ENCODE measurements around the gene NREP.

Gene NREP

DNA sequence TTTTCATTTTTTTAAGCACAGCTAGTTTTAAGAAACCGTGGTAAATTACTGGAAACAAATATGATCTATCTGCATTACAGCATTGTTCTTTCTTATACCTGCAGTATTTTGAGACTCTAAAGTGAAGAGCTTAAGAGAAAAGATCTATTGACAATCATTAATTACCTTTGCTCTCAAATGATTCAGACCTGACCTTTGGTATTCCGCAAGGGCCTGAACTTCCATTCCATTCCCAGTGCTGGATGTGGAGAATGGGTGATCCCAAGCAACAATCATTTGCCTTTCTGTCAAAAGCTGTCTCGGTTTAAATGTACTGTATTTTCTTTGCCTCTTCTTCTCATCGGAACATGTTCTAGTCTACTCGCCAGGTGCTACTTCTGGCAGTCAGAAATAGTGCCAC is 18.9 kb downstream of the NREP start:
- no peak for TF ChIP-seq CTCF (IDR thresholded peaks at IDR 0.05)
- no peaks in the 10 kb centered on the region for H3K4me1 ChIP-seq (ENCODE audit: control insufficient read depth in 1 of 2, insufficient read depth in 1 of 2, low read depth in 1 of 2, low read length in 1 of 2)
- H3K9me3 ChIP-seq: no peaks in the 10 kb centered on the region
- no peak overlapping the region for H3K4me3 ChIP-seq (ENCODE audit: low read depth in 1 of 2, low read length in 1 of 2)
- peaks cover 8% of the 10 kb centered on the region for H3K36me3 ChIP-seq
- H3K27me3 ChIP-seq: no peaks in the 10 kb centered on the region
- no peak overlapping the region for H3K27ac ChIP-seq

DNA sequence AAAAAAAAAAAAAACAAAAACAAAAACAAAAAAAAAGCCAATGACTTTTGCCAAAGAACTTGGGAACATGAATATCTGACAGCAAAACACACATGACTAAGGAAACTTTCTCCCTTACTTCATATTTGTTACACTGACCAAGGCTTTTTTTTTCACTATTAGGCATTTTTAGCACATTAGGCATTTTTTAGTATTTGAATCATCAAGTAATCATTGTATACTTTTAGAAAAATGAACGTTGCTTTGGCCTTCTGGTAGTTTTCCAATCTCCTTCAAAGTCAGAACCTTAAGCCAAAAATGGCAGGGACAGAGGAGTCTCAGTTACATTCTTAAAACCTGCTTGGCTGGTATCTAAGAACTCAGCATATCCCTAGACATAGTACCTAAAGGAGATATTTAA is 19.3 kb downstream of the NREP start:
- peaks cover 8% of the 10 kb centered on the region for H3K36me3 ChIP-seq
- no peak overlapping the region for H3K27ac ChIP-seq
- no peaks in the 10 kb centered on the region for H3K27me3 ChIP-seq
- H3K9me3 ChIP-seq: no peaks in the 10 kb centered on the region
- no peak for TF ChIP-seq CTCF (IDR thresholded peaks at IDR 0.05)
- H3K4me3 ChIP-seq (ENCODE audit: low read depth in 1 of 2, low read length in 1 of 2): no peak overlapping the region
- H3K4me1 ChIP-seq (ENCODE audit: control insufficient read depth in 1 of 2, insufficient read depth in 1 of 2, low read depth in 1 of 2, low read length in 1 of 2): no peaks in the 10 kb centered on the region

GRCh38 chr5:111735583-111736270 is 21.3 kb downstream of the NREP start:
- H3K27me3 ChIP-seq: no peaks in the 10 kb centered on the region
- TF ChIP-seq CTCF (IDR thresholded peaks at IDR 0.05): no peak
- no peak overlapping the region for H3K4me3 ChIP-seq (ENCODE audit: low read depth in 1 of 2, low read length in 1 of 2)
- no peak overlapping the region for H3K27ac ChIP-seq
- H3K4me1 ChIP-seq (ENCODE audit: control insufficient read depth in 1 of 2, insufficient read depth in 1 of 2, low read depth in 1 of 2, low read length in 1 of 2): no peaks in the 10 kb centered on the region
- H3K36me3 ChIP-seq: peaks cover 8% of the 10 kb centered on the region
- no peaks in the 10 kb centered on the region for H3K9me3 ChIP-seq

DNA sequence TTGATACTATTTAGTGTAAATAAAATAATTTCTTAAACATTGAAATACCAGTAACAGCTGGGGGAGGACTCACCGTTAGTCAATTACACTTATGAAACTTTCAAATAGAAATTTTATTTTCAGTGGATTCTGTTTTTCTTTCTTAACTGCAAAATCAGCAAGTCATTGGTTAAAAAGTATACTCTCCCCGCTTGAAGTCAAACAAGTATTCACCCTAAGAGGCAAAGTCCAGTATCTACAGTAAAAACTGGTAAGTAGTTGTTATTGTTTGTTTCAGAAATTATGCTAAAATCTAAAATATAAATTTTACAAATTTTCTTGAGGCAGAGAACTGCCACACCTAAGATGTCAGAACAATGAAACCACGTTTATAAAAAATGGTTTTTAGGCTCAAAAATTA is 22.4 kb downstream of the NREP start:
- Histone ChIP-seq H3K4me3 (ENCODE audit: low read depth in 1 of 2, low read length in 1 of 2) (no peak overlapping the region), H3K9me3 (no peaks in the 10 kb centered on the region), H3K36me3 (peaks cover 8% of the 10 kb centered on the region), H3K4me1 (ENCODE audit: control insufficient read depth in 1 of 2, insufficient read depth in 1 of 2, low read depth in 1 of 2, low read length in 1 of 2) (no peaks in the 10 kb centered on the region), H3K27me3 (no peaks in the 10 kb centered on the region), H3K27ac (no peak overlapping the region)
- TF ChIP-seq CTCF (IDR thresholded peaks at IDR 0.05): no peak

- H3K4me1 ChIP-seq (ENCODE audit: control insufficient read depth in 1 of 2, insufficient read depth in 1 of 2, low read depth in 1 of 2, low read length in 1 of 2): no peaks in the 10 kb centered on the region
- H3K36me3 ChIP-seq: peaks cover 8% of the 10 kb centered on the region
- no peaks in the 10 kb centered on the region for H3K27me3 ChIP-seq
- H3K27ac ChIP-seq: no peak overlapping the region
- H3K9me3 ChIP-seq: no peaks in the 10 kb centered on the region
- no peak overlapping the region for H3K4me3 ChIP-seq (ENCODE audit: low read depth in 1 of 2, low read length in 1 of 2)
- TF ChIP-seq CTCF (IDR thresholded peaks at IDR 0.05): no peak
Observed at GRCh38 chr5:111734013-111734412, 23.0 kb downstream of the NREP start.

Measured in neutrophil (primary cell).